ENCODE results near the gene THAP12.

DNA sequence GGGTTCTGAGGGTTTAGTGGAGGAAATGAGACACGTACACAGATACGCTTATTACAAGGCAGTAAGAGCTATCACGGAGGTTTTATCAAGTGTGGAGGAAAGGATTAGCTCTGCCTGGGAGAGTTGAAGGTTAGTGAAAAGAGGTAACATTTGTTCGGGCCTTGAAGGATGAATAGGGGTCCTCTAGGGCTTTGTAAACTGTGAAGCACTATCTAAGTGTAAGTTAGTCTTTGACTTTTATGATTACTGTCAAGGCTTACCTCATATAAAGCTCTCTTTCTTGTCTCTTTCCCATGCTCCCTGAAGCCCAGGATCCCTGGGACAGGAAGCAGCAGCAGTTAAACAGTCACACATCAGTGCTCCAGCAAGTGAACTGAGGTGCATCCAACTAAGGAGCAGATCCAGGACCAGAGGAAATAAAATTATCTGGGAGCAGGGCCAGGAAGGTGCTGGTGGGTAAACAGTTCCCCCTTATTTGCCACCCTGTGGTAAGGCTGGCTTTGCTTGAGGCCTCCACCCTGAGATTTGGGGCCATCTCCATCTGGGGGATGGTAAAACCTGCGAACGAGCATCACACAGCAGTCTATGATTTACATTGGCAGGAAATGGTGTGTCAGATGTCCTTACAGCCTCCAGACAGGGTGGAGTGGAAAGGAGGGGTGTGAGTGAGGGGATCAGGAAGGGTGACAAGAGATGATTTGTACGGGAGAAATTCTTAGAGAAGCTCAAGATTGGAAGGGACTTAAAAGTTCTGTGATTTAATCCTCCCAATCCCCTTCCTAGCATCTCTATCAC, 27.4 kb upstream of the THAP12 start:
- TF ChIP-seq, protein P1, sequence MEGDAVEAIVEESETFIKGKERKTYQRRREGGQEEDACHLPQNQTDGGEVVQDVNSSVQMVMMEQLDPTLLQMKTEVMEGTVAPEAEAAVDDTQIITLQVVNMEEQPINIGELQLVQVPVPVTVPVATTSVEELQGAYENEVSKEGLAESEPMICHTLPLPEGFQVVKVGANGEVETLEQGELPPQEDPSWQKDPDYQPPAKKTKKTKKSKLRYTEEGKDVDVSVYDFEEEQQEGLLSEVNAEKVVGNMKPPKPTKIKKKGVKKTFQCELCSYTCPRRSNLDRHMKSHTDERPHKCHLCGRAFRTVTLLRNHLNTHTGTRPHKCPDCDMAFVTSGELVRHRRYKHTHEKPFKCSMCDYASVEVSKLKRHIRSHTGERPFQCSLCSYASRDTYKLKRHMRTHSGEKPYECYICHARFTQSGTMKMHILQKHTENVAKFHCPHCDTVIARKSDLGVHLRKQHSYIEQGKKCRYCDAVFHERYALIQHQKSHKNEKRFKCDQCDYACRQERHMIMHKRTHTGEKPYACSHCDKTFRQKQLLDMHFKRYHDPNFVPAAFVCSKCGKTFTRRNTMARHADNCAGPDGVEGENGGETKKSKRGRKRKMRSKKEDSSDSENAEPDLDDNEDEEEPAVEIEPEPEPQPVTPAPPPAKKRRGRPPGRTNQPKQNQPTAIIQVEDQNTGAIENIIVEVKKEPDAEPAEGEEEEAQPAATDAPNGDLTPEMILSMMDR (IDR thresholded peaks at IDR 0.05): no peak
- TF ChIP-seq NR1H2 (CRISPR knock-in tag; IDR thresholded peaks at IDR 0.05) (no peak), NFYB (CRISPR knock-in tag; conservative IDR thresholded peaks at IDR 0.05; ENCODE audit: low read depth) (no peak), ESRRA (CRISPR knock-in tag; IDR thresholded peaks at IDR 0.05; ENCODE audit: borderline replicate concordance) (no peak)
